ENCODE measurements around the gene MAGEB17. TPM values are rescaled to one million over a fixed set of nuclear protein-coding genes. Genes with fewer than 3 reads are reported as not detected.

MAGEB17 gene, protein sequence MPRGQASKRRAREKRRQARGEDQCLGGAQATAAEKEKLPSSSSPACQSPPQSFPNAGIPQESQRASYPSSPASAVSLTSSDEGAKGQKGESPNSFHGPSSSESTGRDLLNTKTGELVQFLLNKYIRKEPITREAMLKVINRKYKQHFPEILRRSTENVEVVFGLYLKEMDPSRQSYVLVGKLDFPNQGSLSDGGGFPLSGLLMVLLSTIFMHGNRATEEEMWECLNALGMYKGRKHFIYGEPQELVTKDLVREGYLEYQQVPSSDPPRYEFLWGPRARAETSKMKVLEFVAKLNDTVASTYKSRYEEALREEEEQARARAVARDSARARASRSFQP
- total RNA-seq (under 1 TPM in 1 of 2 donors, not detected in 1; 0.11 TPM), polyA plus RNA-seq (ENCODE audit: insufficient read length in 2 of 2) (under 1 TPM; 0.30 to 0.54 TPM)
- long read RNA-seq, donor 1, result 0 reads
- long read RNA-seq, donor 2, result 0 reads
- long read RNA-seq, donor 3, result 0 reads
- long read RNA-seq, donor 4, result 0 reads

DNA sequence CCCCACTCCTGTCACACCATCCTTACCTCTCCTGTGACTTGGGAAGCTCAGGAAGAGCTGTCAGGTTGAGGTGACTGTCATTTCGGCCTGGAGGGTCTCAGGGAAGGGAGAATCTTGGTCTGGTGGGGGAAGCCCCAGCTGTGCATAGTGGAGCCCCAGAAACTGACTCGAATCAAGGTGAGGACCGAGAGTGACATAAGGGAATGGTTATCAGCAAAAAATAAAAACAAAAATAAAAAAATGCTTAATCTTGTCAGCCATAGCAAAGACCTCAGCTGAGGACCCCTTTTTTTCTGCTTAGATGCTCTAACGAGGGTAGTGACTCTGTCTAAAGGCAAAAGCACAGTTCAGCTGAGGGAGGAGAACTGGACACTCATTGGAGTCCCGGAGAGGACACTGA, at the start of gene MAGEB17:
Gene MAGEB17, plus strand, starts transcription at position 301 of the 400 bp plus-strand sequence. CDS start 2,902 bp downstream, outside the sequence.
- H3K27ac ChIP-seq (ENCODE audit: low read depth, low read length), result no peak within 1 kb of the TSS
- WGBS (ENCODE audit: insufficient coverage), result 65% methylated on average over 3 of the region's 5 CpGs
- H3K9me3 ChIP-seq (ENCODE audit: control insufficient read depth, insufficient read depth, low read length), result no peaks in the 10 kb centered on the region
- no peak within 1 kb of the TSS for H3K4me3 ChIP-seq (ENCODE audit: low read depth, low read length)
- DNase-seq (ENCODE audit: low read depth in 4 of 6, low spot score in 6 of 6), result no peak
- H3K27me3 ChIP-seq (ENCODE audit: control insufficient read depth, insufficient read depth, low read length), result peaks cover 17% of the 10 kb centered on the region
- no peaks in the 10 kb centered on the region for H3K4me1 ChIP-seq (ENCODE audit: control insufficient read depth, insufficient read depth, low read length)
- no peaks in the 10 kb centered on the region for H3K36me3 ChIP-seq (ENCODE audit: control insufficient read depth, insufficient read depth, low read length)

DNA sequence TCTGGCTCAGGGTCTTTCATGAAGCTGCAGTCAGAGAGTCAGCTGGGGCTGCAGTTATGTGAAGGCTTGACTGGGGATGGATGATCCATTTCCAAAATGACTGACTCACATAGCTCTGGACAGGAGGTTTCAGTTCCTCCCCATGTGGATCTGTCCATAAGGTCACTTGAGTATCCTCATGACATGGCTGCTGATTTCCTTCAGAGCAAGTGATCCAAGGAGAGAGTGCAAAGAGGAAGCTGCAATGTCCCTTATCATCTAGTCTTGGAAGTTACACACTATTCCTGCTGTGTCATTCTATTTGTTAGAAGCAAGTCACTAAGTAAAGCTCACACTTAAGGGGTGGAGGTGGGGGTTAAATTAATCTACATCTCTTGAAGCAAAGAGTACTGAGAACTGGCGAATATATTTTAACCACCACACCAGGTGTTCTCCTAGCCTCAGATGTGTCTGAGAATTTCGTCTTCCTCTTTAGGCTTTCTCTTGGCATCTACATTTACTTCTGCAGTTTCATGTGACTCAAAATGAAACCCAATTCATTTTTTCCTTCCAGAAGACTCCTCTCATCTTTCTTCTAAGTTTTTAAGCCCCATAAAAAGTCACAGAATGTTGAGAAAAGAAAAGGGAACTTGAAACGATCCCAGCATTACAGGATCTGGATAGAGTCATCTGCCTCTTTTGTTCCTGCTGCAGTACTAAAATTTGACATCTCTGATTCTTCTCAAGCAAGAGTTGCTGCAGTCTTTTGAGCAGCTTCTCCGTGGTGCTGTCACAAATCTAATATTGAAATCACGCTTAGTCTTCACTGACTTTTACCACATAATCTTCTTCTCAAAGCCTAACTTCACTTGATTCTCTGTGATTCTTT, 47.7 kb upstream of the MAGEB17 start:
- Histone ChIP-seq H3K4me1 (ENCODE audit: control insufficient read depth, insufficient read depth, low read length) (no peaks in the 10 kb centered on the region), H3K9me3 (ENCODE audit: control insufficient read depth, insufficient read depth, low read length) (no peaks in the 10 kb centered on the region), H3K36me3 (ENCODE audit: control insufficient read depth, insufficient read depth, low read length) (no peaks in the 10 kb centered on the region), H3K27ac (ENCODE audit: low read depth, low read length) (no peak overlapping the region), H3K4me3 (ENCODE audit: low read depth, low read length) (no peak overlapping the region), H3K27me3 (ENCODE audit: control insufficient read depth, insufficient read depth, low read length) (peaks cover 7% of the 10 kb centered on the region)
- DNase-seq (ENCODE audit: low read depth in 4 of 6, low spot score in 6 of 6), result no peak
- WGBS (ENCODE audit: insufficient coverage), result 69% methylated on average over 5 of the region's 5 CpGs

DNA sequence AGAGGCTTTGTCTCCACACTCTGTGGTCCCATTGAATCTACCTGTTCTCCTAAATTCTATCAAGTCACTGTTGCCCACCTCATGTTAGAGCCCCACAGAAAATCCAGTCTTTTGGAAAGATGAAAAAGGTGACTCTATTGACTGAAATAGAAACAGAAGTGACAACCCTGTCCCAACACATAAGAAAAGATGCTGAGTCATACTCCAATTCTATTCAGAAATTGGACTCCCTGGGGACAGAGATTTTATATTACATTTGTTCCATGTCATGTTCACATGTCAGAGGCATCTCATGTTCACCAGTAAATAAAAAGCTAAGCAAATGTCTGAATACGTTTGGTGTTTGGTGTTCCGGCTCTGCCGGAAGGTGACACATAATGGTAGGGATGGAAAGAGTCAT, 46.9 kb upstream of the MAGEB17 start:
- Histone ChIP-seq H3K36me3 (ENCODE audit: control insufficient read depth, insufficient read depth, low read length) (no peaks in the 10 kb centered on the region), H3K4me3 (ENCODE audit: low read depth, low read length) (no peak overlapping the region), H3K27me3 (ENCODE audit: control insufficient read depth, insufficient read depth, low read length) (peaks cover 10% of the 10 kb centered on the region), H3K9me3 (ENCODE audit: control insufficient read depth, insufficient read depth, low read length) (no peaks in the 10 kb centered on the region), H3K27ac (ENCODE audit: low read depth, low read length) (no peak overlapping the region), H3K4me1 (ENCODE audit: control insufficient read depth, insufficient read depth, low read length) (no peaks in the 10 kb centered on the region)
- no peak for DNase-seq (ENCODE audit: low read depth in 4 of 6, low spot score in 6 of 6)
- no CpG with 5 or more reads among the region's 3 CpGs for WGBS (ENCODE audit: insufficient coverage)

DNA sequence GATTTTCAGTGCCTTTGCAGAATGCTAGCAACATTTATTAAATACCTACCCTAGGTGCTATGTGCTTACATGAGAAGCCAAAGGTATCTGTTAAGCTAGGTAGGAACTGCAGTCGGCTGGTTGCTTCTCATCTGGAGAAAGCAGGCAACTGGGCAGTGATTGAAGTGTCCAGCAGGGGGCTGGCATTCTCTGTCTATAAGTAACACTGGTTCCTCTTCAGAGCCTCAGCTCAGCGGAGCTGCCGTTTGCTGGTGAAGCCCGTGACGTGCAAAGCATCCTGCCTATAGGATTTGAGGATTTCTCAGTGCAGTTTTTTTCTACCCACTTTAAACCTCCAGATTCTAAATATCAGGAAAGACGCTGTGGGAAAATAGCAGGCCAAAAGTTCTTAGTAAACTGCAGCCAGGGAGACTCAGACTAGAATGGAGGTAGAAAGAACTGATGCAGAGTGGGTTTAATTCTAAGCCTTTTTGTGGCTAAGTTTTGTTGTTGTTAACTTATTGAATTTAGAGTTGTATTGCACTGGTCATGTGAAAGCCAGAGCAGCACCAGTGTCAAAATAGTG, 44.0 kb upstream of the MAGEB17 start, which contains the start of gene GRPR:
Gene GRPR, plus strand, starts transcription at position 344 of the 565 bp plus-strand sequence. CDS start 389 bp downstream, outside the sequence.
- H3K27ac ChIP-seq (ENCODE audit: low read depth, low read length), result no peak within 1 kb of the TSS
- WGBS (ENCODE audit: insufficient coverage), result 5% methylated on average over 3 of the region's 6 CpGs
- H3K4me1 ChIP-seq (ENCODE audit: control insufficient read depth, insufficient read depth, low read length), result no peaks in the 10 kb centered on the region
- H3K27me3 ChIP-seq (ENCODE audit: control insufficient read depth, insufficient read depth, low read length), result peaks cover 20% of the 10 kb centered on the region
- DNase-seq (ENCODE audit: low read depth in 4 of 6, low spot score in 6 of 6), result peak; percentile 15 to 96 (median 62)
- H3K9me3 ChIP-seq (ENCODE audit: control insufficient read depth, insufficient read depth, low read length), result no peaks in the 10 kb centered on the region
- H3K4me3 ChIP-seq (ENCODE audit: low read depth, low read length), result no peak within 1 kb of the TSS
- H3K36me3 ChIP-seq (ENCODE audit: control insufficient read depth, insufficient read depth, low read length), result no peaks in the 10 kb centered on the region

DNA sequence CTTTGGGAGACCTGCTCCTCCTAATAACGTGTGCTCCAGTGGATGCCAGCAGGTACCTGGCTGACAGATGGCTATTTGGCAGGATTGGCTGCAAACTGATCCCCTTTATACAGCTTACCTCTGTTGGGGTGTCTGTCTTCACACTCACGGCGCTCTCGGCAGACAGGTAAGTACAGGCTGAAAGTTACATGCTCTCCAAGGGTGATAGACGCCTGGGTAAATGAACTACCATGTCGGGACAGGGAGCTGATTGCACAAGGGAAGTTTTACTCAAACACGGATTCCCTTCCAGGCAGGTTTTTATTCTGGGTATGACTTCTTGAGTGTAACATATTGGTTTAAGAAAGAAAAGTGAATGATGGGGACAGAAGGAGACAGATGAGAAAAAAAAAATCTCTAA, 43.1 kb upstream of the MAGEB17 start:
- WGBS (ENCODE audit: insufficient coverage), result 95% methylated on average over 4 of the region's 7 CpGs
- no peaks in the 10 kb centered on the region for H3K9me3 ChIP-seq (ENCODE audit: control insufficient read depth, insufficient read depth, low read length)
- no peak overlapping the region for H3K27ac ChIP-seq (ENCODE audit: low read depth, low read length)
- H3K27me3 ChIP-seq (ENCODE audit: control insufficient read depth, insufficient read depth, low read length), result peaks cover 20% of the 10 kb centered on the region
- no peak overlapping the region for H3K4me3 ChIP-seq (ENCODE audit: low read depth, low read length)
- no peaks in the 10 kb centered on the region for H3K4me1 ChIP-seq (ENCODE audit: control insufficient read depth, insufficient read depth, low read length)
- DNase-seq (ENCODE audit: low read depth in 4 of 6, low spot score in 6 of 6), result no peak
- no peaks in the 10 kb centered on the region for H3K36me3 ChIP-seq (ENCODE audit: control insufficient read depth, insufficient read depth, low read length)

DNA sequence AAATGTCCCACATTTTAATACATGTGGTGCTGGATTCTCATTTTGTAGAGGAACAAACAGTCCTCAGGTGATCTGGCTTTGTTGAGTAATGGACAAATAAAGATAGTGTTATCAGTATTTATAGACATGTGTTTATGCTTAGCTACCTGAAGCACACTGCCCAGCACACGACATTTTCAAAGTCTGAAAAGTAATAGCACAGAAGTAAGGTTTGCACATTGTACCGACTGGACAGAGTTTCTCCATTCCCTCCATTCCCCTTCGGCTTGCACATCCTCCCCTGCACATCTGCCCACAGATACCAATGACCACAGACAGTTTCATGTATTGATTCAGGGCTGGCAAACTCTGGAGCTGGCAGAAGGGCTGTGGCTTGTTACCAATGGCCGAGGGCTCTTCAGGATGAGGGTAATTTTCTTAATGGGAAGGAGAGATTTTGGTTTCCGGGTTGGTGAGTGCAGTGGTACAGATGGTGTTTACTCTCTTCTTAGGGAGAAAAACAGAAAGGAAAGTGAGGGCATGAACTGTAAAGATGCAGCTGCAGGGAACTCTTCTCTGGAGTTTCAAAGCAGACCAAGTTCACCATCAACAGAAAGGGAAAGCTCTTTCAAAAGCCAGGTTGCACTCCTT, 41.6 kb upstream of the MAGEB17 start:
- no peak overlapping the region for H3K27ac ChIP-seq (ENCODE audit: low read depth, low read length)

DNA sequence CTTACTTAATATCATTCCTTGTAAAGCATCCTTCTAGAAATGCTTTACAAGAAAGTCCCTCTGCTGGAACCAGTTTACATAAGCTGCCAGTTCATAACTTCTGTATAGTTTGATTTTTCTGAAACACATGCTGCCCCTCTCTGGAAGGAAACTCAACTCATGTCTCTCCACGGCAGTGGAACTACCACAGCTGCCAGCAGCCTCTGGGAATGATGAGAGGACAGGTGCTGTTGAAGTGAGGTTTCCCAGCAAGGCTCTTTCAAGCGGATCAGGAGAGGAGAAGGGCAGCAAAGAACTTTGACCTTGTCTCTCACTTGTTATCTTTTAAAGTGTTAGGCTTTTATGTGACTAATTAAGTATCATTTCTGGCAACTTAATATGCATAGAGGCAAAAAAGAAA, 36.6 kb upstream of the MAGEB17 start:
- Histone ChIP-seq H3K27me3 (ENCODE audit: control insufficient read depth, insufficient read depth, low read length) (peaks cover 30% of the 10 kb centered on the region), H3K4me3 (ENCODE audit: low read depth, low read length) (no peak overlapping the region), H3K4me1 (ENCODE audit: control insufficient read depth, insufficient read depth, low read length) (no peaks in the 10 kb centered on the region), H3K27ac (ENCODE audit: low read depth, low read length) (no peak overlapping the region), H3K9me3 (ENCODE audit: control insufficient read depth, insufficient read depth, low read length) (no peaks in the 10 kb centered on the region), H3K36me3 (ENCODE audit: control insufficient read depth, insufficient read depth, low read length) (no peaks in the 10 kb centered on the region)
- no peak for DNase-seq (ENCODE audit: low read depth in 4 of 6, low spot score in 6 of 6)
- WGBS (ENCODE audit: insufficient coverage), result 67% methylated on average over 1 of the region's 2 CpGs

More for the DNA sequence above, 41.6 kb upstream of the MAGEB17 start:
- WGBS (ENCODE audit: insufficient coverage), result 62% methylated on average over 4 of the region's 5 CpGs
- H3K36me3 ChIP-seq (ENCODE audit: control insufficient read depth, insufficient read depth, low read length), result no peaks in the 10 kb centered on the region
- DNase-seq (ENCODE audit: low read depth in 4 of 6, low spot score in 6 of 6), result no peak
- H3K27me3 ChIP-seq (ENCODE audit: control insufficient read depth, insufficient read depth, low read length), result peaks cover 28% of the 10 kb centered on the region
- H3K9me3 ChIP-seq (ENCODE audit: control insufficient read depth, insufficient read depth, low read length), result no peaks in the 10 kb centered on the region
- no peaks in the 10 kb centered on the region for H3K4me1 ChIP-seq (ENCODE audit: control insufficient read depth, insufficient read depth, low read length)
- H3K4me3 ChIP-seq (ENCODE audit: low read depth, low read length), result no peak overlapping the region

DNA sequence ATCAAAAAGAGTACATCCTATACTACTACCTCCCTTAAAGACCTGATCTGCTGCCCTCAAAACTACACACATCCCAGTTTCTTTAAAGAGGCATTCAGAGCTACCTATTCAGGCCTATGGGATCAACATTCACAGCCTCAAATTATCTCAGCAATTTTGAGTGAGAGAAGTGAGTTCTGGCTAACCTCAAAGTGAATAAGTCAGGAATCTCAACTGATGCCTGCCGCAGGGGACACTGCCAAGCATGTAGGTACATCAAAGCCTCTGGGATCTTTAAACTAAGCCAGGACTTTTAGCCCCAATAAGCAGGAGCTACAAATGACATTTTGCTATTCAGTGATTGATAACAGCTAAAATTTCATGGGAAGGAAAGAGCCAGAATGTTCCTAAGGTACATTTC, 32.3 kb upstream of the MAGEB17 start:
- no peak for DNase-seq (ENCODE audit: low read depth in 4 of 6, low spot score in 6 of 6)
- no peaks in the 10 kb centered on the region for H3K9me3 ChIP-seq (ENCODE audit: control insufficient read depth, insufficient read depth, low read length)
- H3K27ac ChIP-seq (ENCODE audit: low read depth, low read length), result no peak overlapping the region
- no peaks in the 10 kb centered on the region for H3K4me1 ChIP-seq (ENCODE audit: control insufficient read depth, insufficient read depth, low read length)
- H3K27me3 ChIP-seq (ENCODE audit: control insufficient read depth, insufficient read depth, low read length), result peaks cover 24% of the 10 kb centered on the region
- no peak overlapping the region for H3K4me3 ChIP-seq (ENCODE audit: low read depth, low read length)
- no peaks in the 10 kb centered on the region for H3K36me3 ChIP-seq (ENCODE audit: control insufficient read depth, insufficient read depth, low read length)
- WGBS (ENCODE audit: insufficient coverage), result 80% methylated on average over 1 of the region's 1 CpG

DNA sequence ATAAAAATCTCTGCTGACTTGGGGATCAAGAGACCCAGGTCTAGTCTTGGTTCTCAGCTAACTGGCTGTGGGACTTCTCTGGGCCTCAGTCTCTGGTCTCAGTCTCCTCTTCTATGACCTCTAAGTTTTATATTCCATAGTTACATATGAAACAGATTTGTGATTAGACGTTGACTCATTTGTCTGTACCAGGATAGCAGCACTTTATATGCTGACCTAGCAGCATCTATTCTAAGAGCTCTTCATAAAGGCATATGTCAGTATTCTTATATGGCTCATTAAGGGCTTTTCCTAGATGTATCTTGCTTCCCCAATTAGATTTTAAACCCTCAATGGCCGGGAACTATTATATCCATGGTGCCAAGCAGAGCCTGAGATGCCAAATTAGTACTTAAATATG, 31.2 kb upstream of the MAGEB17 start:
- H3K4me3 ChIP-seq (ENCODE audit: low read depth, low read length), result no peak overlapping the region

More for the DNA sequence above, 31.2 kb upstream of the MAGEB17 start:
- peaks cover 22% of the 10 kb centered on the region for H3K27me3 ChIP-seq (ENCODE audit: control insufficient read depth, insufficient read depth, low read length)
- no peak overlapping the region for H3K27ac ChIP-seq (ENCODE audit: low read depth, low read length)
- no peak for DNase-seq (ENCODE audit: low read depth in 4 of 6, low spot score in 6 of 6)
- WGBS (ENCODE audit: insufficient coverage), result no CpG with 5 or more reads among the region's 2 CpGs
- no peaks in the 10 kb centered on the region for H3K9me3 ChIP-seq (ENCODE audit: control insufficient read depth, insufficient read depth, low read length)
- H3K4me1 ChIP-seq (ENCODE audit: control insufficient read depth, insufficient read depth, low read length), result no peaks in the 10 kb centered on the region
- no peaks in the 10 kb centered on the region for H3K36me3 ChIP-seq (ENCODE audit: control insufficient read depth, insufficient read depth, low read length)

Data from spinal cord (tissue), 10 donors.